Neural cell (in vitro differentiated cells): ENCODE data around the gene SPOCK1. TPM values are rescaled to one million over a fixed set of nuclear protein-coding genes. Genes with fewer than 3 reads are reported as not detected.

Source experiments
- H2AFZ ChIP-seq: fragments of 200-600, 300-800 bp; sonication (generic), shearing (Covaris generic); 2 replicates; pipeline ENCODE4 v1.6.0; 2014; ENCODE audit warnings: low read depth, mild to moderate bottlenecking, antibody characterized with exemption, low read length, moderate library complexity
- H3F3A ChIP-seq: fragments of 200-600 bp; shearing (Covaris generic); 2 replicates; pipeline ENCODE4 v1.6.1; 2016; ENCODE audit warnings: mild to moderate bottlenecking, moderate library complexity, mixed read lengths, antibody characterized with exemption, low read length; ENCODE audit not compliant: insufficient read depth, poor library complexity, severe bottlenecking
- H3K27ac ChIP-seq: fragments of 200-600, 300-800 bp; sonication (generic), shearing (Covaris generic); 2 replicates; pipeline ENCODE4 v1.5.1; 2014; ENCODE audit warnings: mild to moderate bottlenecking, low read length, moderate library complexity
- H3K27me3 ChIP-seq: fragments of 300-800, 200-600 bp; sonication (generic), shearing (Covaris generic); 2 replicates; pipeline ENCODE4 v1.6.0; 2014; ENCODE audit warnings: mild to moderate bottlenecking, low read depth, low read length, moderate library complexity; ENCODE audit not compliant: insufficient read depth
- H3K36me3 ChIP-seq: fragments of 300-800, 200-600 bp; sonication (generic), shearing (Covaris generic); 2 replicates; pipeline ENCODE4 v1.5.1; 2014; ENCODE audit warnings: mild to moderate bottlenecking, antibody characterized with exemption, low read length, moderate library complexity; ENCODE audit not compliant: insufficient read depth
- H3K4me2 ChIP-seq: fragments of 300-800, 200-600 bp; sonication (generic), shearing (Covaris generic); 2 replicates; pipeline ENCODE4 v1.6.0; 2014; ENCODE audit warnings: mild to moderate bottlenecking, low read length
- H3K4me3 ChIP-seq: fragments of 300-800, 200-600 bp; sonication (generic), shearing (Covaris generic); 2 replicates; pipeline ENCODE4 v1.5.1; 2014; ENCODE audit warnings: mild to moderate bottlenecking, low read length, moderate library complexity
- H3K79me2 ChIP-seq: fragments of 200-600 bp; shearing (Covaris generic); replicated peaks from 2 replicates; pipeline ENCODE4 v1.6.0; 2014; ENCODE audit warnings: mild to moderate bottlenecking, low read length, moderate library complexity; ENCODE audit not compliant: insufficient read depth
- H3K9ac ChIP-seq: fragments of 300-800, 200-600 bp; sonication (generic), shearing (Covaris generic); 2 replicates; pipeline ENCODE4 v1.6.1; 2016; ENCODE audit warnings: mild to moderate bottlenecking, low read length, mixed read lengths
- H3K9me2 ChIP-seq: fragments of 200-600 bp; shearing (Covaris generic); 2 replicates; pipeline ENCODE4 v1.6.1; 2016; ENCODE audit warnings: mild to moderate bottlenecking, low read length, mixed read lengths; ENCODE audit not compliant: insufficient read depth
- H3K9me3 ChIP-seq: fragments of 200-600, 300-800 bp; sonication (generic), shearing (Covaris generic); 2 replicates; pipeline ENCODE4 v1.6.1; 2016; ENCODE audit warnings: mild to moderate bottlenecking, mixed run types, low read length, moderate library complexity, mixed read lengths
- H4K20me1 ChIP-seq: fragments of 200-600 bp; shearing (Covaris generic); 2 replicates; pipeline ENCODE4 v1.6.1; 2016; ENCODE audit warnings: mild to moderate bottlenecking, mixed run types; ENCODE audit not compliant: insufficient read depth
- EP300 ChIP-seq: fragments of 450-650 bp; conservative IDR thresholded peaks from 2 replicates; pipeline ENCODE4 v1.6.1; 2014; ENCODE audit warnings: antibody characterized with exemption, mild to moderate bottlenecking, moderate library complexity; ENCODE audit not compliant: poor library complexity, severe bottlenecking
- EZH2 ChIP-seq: fragments of 200-600, 300-800 bp; shearing (Covaris generic), sonication (generic); IDR thresholded peaks from 2 replicates; pipeline ENCODE4 v1.6.1; 2014; ENCODE audit warnings: antibody characterized with exemption, low read length, borderline replicate concordance, mild to moderate bottlenecking; ENCODE audit not compliant: insufficient read depth, poor library complexity, severe bottlenecking
- MXI1 ChIP-seq: fragments of 450-650 bp; conservative IDR thresholded peaks from 2 replicates; pipeline ENCODE4 v1.6.1; 2014; ENCODE audit warnings: antibody characterized with exemption, mild to moderate bottlenecking; ENCODE audit not compliant: poor library complexity, severe bottlenecking
- POLR2AphosphoS5 ChIP-seq: IDR thresholded peaks from 2 replicates; pipeline ENCODE4 v1.6.1; 2012
- RAD21 ChIP-seq: fragments of 450-650 bp; conservative IDR thresholded peaks from 2 replicates; pipeline ENCODE4 v1.6.1; 2014; ENCODE audit warnings: antibody characterized with exemption, mild to moderate bottlenecking, moderate library complexity
- SMC3 ChIP-seq: fragments of 450-650 bp; conservative IDR thresholded peaks from 2 replicates; pipeline ENCODE4 v1.6.1; 2014; ENCODE audit warnings: antibody characterized with exemption, mild to moderate bottlenecking, moderate library complexity; ENCODE audit not compliant: poor library complexity
- TAF1 ChIP-seq: IDR thresholded peaks from 2 replicates; pipeline ENCODE4 v1.6.1; 2012; ENCODE audit warnings: low read depth
- polyA plus RNA-seq: library from polyadenylated mRNA; depleted of rRNA; stranded (reverse); fragments of >200 nt; gene quantifications from 2 replicates; pipeline ENCODE4 v1.2.3, GENCODE V29; 2014
- TF ChIP-seq, protein P1 (sequence below): fragments of 450-650 bp; IDR thresholded peaks from 2 replicates; pipeline ENCODE4 v1.5.1; 2014; ENCODE audit warnings: antibody characterized with exemption, mild to moderate bottlenecking, moderate library complexity; ENCODE audit not compliant: poor library complexity, severe bottlenecking
- TF ChIP-seq, protein P2 (sequence below): IDR thresholded peaks from 2 replicates; pipeline ENCODE4 v1.6.1; 2012; ENCODE audit warnings: borderline replicate concordance

The SPOCK1 gene
- polyA plus RNA-seq, 1 donor from 2014 or later, result 33.6 TPM

DNA sequence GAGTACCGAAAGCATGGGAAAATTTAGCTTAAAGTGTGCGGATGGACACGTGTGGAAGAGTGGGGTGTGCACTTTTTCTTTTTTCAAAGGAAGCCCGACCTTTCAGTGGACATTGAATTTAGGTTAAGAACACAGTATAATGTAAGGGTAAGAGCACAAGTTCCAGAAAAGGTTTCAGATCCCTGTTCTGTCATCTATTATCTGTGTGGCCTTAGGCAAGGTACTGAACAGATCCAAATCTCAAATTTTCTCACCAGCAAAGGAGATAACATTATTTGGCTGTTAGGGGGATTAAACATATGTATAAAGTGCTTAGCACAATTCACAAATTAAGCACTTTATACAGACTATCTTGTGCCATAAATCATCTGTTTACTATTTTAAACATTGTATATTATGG is 441.0 kb downstream of the SPOCK1 start:
- Histone ChIP-seq H3K27me3 (no peaks in the 10 kb centered on the region), H4K20me1 (no peaks in the 10 kb centered on the region), H3K9ac (no peak overlapping the region), H3K36me3 (no peaks in the 10 kb centered on the region), H3K79me2 (no peaks in the 10 kb centered on the region), H3K9me2 (no peaks in the 10 kb centered on the region), H3F3A (no peaks in the 10 kb centered on the region), H3K4me3 (no peak overlapping the region), H3K27ac (no peak overlapping the region), H2AFZ (no peak overlapping the region), H3K9me3 (no peaks in the 10 kb centered on the region), H3K4me2 (no peak overlapping the region)
- TF ChIP-seq, protein P1, sequence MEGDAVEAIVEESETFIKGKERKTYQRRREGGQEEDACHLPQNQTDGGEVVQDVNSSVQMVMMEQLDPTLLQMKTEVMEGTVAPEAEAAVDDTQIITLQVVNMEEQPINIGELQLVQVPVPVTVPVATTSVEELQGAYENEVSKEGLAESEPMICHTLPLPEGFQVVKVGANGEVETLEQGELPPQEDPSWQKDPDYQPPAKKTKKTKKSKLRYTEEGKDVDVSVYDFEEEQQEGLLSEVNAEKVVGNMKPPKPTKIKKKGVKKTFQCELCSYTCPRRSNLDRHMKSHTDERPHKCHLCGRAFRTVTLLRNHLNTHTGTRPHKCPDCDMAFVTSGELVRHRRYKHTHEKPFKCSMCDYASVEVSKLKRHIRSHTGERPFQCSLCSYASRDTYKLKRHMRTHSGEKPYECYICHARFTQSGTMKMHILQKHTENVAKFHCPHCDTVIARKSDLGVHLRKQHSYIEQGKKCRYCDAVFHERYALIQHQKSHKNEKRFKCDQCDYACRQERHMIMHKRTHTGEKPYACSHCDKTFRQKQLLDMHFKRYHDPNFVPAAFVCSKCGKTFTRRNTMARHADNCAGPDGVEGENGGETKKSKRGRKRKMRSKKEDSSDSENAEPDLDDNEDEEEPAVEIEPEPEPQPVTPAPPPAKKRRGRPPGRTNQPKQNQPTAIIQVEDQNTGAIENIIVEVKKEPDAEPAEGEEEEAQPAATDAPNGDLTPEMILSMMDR, result no peak
- TF ChIP-seq, protein P2, sequence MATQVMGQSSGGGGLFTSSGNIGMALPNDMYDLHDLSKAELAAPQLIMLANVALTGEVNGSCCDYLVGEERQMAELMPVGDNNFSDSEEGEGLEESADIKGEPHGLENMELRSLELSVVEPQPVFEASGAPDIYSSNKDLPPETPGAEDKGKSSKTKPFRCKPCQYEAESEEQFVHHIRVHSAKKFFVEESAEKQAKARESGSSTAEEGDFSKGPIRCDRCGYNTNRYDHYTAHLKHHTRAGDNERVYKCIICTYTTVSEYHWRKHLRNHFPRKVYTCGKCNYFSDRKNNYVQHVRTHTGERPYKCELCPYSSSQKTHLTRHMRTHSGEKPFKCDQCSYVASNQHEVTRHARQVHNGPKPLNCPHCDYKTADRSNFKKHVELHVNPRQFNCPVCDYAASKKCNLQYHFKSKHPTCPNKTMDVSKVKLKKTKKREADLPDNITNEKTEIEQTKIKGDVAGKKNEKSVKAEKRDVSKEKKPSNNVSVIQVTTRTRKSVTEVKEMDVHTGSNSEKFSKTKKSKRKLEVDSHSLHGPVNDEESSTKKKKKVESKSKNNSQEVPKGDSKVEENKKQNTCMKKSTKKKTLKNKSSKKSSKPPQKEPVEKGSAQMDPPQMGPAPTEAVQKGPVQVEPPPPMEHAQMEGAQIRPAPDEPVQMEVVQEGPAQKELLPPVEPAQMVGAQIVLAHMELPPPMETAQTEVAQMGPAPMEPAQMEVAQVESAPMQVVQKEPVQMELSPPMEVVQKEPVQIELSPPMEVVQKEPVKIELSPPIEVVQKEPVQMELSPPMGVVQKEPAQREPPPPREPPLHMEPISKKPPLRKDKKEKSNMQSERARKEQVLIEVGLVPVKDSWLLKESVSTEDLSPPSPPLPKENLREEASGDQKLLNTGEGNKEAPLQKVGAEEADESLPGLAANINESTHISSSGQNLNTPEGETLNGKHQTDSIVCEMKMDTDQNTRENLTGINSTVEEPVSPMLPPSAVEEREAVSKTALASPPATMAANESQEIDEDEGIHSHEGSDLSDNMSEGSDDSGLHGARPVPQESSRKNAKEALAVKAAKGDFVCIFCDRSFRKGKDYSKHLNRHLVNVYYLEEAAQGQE, result no peak
- TF ChIP-seq POLR2AphosphoS5 (no peak), EZH2 (no peak), RAD21 (no peak), TAF1 (no peak)

DNA sequence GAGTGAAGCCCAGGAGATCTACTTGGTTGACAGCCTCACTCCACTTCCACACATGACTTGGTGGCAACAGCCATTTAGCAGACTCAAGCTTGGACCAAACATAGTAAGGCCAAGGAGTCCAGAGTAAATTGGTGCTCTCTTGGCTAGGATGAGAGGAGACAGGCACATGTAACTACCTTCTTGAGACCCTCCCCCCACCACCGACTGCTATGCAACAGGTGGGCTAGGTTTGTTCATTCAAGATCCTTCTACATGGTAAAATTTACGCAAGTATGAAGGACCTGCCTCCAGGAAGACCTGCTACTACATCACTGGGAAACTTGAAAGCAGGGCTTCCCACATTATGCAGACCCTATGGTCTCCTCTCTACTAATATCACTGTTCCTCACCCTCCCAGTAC is 442.4 kb downstream of the SPOCK1 start:
- no peak overlapping the region for H3K4me3 ChIP-seq
- no peaks in the 10 kb centered on the region for H3K9me2 ChIP-seq
- TF ChIP-seq TAF1, result no peak
- no peak for TF ChIP-seq POLR2AphosphoS5
- TF ChIP-seq EP300, result no peak
- TF ChIP-seq, protein P1, result no peak
- no peak for TF ChIP-seq RAD21
- no peak for TF ChIP-seq EZH2
- TF ChIP-seq MXI1, result no peak
- TF ChIP-seq, protein P2, result no peak
- TF ChIP-seq SMC3, result no peak
- H4K20me1 ChIP-seq, result no peaks in the 10 kb centered on the region
- no peak overlapping the region for H3K27ac ChIP-seq
- H3F3A ChIP-seq, result no peaks in the 10 kb centered on the region
- H3K27me3 ChIP-seq, result no peaks in the 10 kb centered on the region
- no peaks in the 10 kb centered on the region for H3K36me3 ChIP-seq
- no peak overlapping the region for H3K9ac ChIP-seq
- H3K4me2 ChIP-seq, result no peak overlapping the region
- H2AFZ ChIP-seq, result no peak overlapping the region
- no peaks in the 10 kb centered on the region for H3K9me3 ChIP-seq
- H3K79me2 ChIP-seq, result no peaks in the 10 kb centered on the region
